Hematopoietic multipotent progenitor cell treated with erythropoietin and hydrocortisone succinate and interleukin-3 and kit ligand, for 6 days (in vitro differentiated cells): Measurements from ENCODE around the gene RMDN3.

ENCODE experiments used
- DNase-seq: peaks from one replicate; pipeline ENCODE4 v3.0.0-alpha.2; 2015

RMDN3 gene

DNA sequence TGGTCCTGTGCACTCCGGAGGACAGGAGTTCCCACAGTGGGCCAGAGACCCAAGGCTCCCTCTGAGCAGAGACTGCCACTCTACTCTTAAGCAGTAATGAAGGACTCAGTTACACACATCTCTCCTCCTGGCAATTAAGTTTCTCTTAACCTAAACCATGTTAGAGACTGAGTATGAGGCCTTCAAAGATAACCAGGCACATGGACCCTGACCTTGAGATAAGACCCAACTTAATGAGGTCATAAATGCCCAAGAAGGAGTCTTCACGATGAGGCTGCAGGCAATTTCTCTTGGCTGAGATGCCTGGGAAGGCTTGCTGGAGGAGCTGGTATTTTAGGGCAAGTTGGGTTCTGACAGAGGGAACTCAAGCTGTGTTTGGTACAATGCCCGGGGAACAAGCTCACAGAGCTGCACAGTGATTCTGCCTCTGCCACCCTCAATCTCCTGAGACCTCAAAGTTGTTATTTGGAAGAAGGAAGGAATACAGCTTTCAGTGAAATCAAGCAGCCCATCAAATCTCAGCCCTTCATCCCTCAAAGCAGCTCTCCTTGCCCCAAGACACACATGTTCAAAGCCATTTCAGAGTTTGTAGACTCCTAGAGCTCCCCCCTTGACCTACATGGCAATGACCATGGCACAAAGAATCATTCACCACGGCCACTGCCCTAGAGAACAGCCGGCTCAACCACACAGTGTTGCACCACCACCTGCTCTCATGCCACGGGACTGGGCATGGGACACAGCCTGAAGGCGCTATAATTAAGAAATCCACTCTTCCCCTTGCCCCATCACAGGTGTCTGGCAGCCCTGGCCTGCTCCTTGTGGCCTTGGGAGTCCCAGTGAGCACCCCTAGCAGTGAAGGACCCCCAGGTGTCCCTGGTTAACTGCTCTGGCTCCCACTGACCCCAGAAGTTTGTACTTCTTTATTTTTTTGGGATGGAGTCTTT is 7.1 kb downstream of the RMDN3 start:
- peak; percentile 77 for DNase-seq

DNA sequence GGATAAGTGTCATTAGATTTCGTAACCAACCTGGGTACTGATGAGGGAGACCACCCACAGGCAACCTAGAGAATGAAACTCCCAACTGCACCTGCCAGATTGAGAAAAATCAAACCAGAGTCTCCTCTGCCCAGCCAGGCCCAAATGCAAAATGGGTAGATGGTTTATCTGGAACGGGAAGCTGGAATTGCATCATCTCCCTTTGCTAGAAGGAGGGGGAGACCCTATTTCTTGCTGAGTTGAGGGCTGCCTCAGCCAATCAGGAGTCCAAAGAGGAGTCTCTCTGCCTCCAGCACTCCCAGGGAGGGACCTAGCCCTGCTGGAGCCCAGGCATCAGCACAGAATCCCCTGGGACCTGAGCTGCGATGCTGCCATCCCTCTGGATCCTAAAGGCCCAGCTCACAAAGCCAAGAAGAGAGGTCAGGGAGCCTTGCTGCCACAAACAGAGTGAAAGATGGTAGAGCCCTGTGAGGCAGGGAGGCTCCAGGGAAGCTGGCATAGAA is 8.1 kb downstream of the RMDN3 start:
- peak; percentile 60 for DNase-seq

DNA sequence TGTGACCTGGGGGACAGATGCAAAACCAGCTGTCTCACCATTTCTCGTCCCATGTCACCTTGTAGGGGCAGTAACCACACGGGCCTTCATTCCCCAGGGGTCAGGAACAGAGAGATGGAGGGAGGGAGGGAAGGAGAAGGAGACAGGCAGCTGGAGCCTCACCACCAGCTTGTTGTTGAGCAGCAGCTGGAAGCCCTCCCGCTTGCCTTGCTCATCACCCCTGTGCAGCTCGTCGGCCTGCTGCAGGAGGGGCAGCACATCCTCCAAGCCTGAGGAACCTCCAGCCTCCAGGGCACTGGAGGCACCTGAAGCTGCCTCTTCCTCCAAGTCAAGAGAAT is 10.3 kb downstream of the RMDN3 start:
- peak; percentile 19 for DNase-seq

DNA sequence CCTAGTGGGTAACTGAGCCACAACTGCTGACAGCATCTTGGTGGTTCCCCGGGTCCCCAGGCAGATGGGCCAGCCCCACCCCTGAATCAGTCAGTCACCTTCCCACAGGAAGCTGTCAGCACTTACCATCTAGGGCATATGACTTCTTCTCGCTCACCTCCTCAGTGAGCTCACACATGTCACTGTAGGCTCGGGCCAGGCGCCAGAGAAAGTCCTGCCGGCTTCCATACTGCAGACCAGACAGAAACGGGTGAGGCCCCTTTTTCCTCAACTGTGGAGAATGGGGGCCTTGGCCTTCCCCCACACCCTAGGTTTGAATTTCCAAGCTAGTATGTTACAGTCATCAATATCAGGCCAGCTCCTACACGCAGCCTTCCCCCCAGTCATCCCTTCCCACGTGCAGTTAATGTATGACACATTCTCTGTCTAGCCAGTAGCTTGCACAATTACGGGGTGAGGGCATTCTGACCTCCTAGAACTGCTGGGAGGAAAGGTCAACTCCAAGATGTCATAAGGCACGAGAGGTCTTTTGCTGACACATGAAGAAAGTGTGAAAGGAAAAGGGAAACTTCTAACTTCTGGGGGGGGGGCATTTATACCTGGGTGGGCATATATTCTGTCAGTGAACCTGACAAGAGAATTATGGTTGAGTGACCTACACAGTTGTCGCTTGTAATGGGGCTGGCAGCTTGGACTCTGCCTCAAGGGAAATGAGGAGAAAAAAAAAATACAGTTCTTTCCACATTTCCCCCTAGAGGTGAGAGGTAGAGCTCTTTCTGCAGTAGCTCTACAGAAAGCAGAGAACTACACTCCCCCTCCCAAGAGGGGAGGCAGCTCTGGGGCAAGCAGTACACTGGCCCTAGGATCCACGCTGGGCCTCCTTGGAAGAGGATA is 10.9 kb downstream of the RMDN3 start:
- peak; percentile 58 for DNase-seq

DNA sequence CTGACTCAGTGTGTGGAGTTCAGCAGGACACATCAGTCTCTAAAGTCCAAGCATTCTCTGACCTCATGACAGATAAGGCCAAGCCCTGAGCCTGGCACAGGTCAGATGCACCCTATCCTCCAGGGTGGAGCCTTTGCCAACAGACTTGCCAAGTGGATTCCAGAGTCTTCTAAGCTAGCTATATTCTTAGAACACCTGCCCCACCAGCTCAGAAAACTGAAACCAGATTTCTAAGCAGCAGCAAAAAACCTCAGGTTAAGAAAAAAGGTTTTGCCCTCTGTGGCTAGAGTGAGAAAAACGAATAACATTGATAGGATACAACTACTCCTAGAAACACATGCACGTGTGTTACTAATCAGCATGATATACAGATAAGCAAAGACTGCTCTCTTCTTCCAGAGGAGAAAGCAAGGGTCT is 11.6 kb downstream of the RMDN3 start:
- DNase-seq, result peak; percentile 48

DNA sequence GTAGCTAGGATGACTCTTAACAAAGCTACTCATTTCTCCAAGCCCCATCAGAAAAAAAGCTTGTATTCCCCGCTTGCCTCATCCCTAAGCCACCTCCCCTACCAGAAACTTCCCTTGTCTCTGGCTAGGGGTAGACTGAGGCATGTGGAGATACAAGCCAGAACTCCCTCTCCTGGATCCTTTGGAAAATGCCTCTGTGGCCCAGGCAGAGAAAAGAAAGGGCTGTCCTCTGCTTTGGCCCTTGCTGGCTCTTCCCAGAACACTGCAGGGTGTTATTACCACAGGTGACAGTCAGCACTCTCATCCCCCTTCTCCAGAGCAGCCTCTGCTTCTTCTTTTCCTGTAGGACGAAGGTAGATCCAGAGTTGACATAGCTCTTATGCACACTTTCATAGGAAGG is 15.2 kb downstream of the RMDN3 start:
- no peak for DNase-seq

DNA sequence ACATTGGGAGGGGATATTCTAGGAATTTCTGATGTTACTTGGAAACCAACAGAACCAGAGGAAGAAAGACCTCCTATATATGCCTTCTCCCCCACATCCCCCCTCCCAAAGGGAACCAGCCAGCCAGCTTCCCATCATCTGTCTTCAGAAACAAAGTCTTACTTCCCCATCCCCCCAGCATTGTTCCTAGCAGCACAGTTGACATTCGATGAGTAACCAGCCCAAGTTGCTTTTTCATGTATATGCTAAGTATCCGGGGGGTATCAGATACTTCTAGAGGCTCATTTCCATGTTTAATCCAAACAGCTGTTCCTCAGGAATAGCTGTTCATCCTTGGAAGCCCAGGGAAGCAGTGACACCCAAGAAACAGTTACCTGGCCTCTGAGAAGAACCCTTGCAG is 16.0 kb downstream of the RMDN3 start:
- no peak for DNase-seq

DNA sequence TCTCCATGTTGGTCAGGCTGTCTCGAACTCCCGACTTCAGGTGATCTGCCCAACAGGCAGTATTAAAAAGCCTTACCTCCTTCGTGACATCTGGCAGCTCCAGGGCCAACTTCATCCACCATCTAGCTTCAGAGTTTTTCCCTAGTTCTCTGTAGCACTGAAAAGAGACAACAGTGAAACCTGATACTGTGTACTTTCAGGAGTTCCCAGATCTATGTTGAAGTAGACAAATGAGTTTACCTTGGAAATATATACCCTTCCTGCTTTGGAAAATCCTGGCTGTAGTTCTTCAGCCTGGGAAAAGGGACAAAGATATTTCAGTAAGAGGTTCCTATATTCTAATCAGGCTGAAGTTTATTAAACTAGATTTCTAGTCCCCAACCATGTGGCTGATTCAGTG is 18.0 kb downstream of the RMDN3 start:
- no peak for DNase-seq

DNA sequence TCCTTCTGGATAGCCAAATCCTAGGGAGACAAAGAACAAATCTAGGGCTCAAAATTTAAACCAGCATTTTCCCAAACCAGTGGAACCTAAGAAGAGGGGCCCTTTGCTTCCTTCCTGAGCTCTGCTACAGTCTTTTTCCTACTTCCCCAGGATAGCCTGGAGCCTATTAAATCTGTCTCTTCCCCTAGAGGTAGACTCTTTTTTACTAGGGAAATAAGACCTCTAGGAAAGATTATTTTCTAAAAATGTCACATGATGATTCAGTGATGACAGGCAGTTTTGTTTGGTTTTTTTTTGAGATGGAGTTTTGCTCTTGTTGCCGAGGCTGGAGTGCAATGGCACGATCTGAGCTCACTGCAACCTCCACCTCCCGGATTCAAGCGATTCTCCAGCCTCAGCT is 18.5 kb downstream of the RMDN3 start:
- no peak for DNase-seq

DNA sequence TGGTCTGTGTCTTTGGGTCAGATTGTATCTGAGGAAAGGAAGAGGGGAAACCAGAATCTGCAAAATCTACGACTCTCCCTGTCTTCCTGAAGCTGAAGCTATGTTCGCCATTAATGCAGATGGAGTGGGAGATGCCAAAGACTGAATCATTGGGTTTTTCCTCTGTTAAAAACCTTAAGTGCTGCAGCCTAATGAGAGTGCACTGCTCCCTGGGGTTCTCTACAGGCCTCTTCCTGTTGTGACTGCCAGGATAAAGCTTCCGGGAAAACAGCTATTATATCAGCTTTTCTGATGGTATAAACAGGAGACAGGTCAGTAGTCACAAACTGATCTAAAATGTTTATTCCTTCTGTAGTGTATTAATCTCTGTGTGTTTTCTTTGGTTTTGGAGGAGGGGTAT is 24.0 kb downstream of the RMDN3 start:
- DNase-seq, result no peak

DNA sequence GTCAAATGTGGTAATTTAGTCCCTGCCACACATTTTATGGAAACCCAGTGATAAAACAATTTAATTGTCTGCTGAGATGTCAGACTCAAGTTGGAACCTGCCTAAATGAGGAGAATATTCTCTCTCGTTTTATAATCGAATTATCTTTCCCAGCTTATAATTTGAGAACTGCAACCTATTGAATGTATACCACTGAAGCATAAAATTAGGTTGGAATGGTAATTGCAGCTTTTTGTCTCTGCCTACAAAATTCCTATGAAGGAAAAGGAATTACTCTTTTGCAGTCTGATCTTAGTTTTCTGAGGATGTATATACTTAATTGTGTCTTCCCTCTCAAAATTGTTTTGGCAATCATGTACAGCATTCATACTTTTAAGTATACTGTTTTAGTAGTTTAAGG is 31.1 kb downstream of the RMDN3 start:
- DNase-seq, result no peak

DNA sequence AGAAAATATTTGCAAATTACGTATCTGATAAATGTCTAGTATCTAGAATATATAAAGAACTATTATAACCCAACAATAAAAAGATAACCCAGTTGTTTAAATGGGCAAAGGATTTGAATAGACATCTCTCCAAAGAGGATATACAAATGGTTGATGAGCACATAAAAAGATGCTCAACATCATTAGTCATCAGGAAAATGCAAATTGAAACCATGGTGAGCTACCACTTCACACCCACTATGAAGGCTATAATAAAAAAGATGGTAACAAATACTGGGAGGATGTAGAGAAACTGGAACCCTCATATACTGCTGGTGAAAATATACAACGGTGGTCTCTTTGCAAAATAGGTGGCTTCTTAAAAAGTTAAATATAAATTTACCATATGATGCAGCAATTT is 32.1 kb downstream of the RMDN3 start:
- no peak for DNase-seq

DNA sequence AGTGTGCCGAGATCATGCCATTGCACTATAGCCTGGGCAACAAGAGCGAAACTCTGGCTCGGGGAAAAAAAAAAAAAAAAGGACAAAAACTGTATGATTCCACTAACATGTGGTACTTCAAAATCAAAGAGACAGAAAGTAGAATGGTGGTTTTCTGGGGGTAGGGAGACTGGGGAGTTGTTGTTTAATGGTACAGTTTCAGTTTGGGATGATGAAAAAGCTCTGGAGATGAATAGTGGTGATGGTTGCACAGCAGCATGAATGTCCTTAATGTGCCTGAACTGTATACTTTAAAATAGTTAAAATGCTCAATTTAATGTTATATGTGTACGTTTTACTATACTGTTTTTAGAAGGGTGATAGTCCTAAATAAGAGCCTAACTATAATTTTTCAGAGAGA is 32.7 kb downstream of the RMDN3 start:
- DNase-seq, result no peak

DNA sequence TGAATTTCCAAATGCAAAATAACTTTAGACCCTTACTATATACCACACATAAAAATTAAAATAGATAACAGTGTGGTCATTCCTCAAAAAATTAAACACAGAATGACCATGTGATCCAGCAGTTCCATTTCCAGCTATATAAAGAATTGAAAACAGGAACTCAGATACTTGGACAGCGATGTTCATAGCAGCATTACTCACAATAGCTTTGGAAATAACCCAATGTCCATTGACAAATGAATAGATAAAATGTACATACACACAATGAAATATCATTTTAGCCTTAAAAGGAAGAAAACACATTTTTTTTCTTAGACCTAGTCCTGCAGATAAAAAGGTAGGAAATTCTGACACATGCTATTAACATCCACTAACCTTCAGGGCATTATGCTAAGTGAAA is 33.4 kb downstream of the RMDN3 start:
- DNase-seq, result no peak

DNA sequence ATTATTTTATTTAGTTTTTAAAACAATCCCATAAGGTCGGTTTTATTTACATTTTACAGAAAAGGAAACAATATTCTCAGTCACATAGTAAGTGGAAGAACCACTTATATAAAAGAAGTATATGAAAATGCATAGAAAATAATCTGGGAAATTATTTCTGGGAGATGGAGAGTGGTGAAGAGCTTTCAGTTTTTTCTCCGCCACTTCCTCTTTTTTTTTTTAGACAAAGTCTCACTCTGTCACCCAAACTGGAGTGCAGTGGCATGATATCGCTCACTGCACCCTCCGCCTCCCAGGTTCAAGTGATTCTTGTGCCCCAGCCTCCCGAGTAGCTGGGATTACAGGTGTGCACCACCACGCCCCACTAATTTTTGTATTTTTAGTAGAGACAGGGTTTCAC is 38.9 kb downstream of the RMDN3 start:
- no peak for DNase-seq

DNA sequence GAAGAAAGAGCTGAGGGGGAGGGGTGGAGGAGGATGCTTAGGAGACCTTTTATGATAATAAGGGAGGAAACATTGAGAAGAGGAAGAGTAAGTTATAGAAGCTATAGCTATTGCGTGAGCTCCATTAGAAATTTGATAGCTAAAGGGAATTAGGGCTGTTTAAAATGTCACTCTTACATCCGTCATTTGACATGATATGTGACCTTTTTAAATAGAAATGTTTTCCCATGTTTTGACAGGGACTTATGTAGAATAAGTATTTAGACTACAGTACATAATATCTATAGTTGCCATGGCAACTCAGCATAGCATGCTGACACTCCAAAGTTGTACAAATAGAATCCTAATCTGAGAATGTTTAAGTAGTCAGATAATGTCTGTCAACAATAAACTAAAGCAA is 40.9 kb downstream of the RMDN3 start:
- no peak for DNase-seq

DNA sequence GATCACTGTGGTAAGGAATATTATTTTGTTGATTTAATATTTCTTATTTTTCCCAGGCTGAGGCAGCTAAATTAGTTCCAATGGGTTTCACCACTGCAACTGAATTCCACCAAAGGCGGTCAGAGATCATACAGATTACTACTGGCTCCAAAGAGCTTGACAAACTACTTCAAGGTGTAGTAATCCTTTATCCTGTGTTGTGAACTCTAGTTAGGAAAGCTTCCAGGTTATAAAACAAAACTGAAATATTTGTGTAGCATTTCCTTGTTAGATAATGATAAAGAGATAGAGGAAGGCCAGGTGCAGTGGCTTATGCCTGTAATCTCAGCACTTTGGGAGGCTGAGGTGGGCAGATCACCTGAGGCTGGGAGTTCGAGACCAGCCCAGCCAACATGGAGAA is 48.9 kb downstream of the RMDN3 start:
- no peak for DNase-seq

DNA sequence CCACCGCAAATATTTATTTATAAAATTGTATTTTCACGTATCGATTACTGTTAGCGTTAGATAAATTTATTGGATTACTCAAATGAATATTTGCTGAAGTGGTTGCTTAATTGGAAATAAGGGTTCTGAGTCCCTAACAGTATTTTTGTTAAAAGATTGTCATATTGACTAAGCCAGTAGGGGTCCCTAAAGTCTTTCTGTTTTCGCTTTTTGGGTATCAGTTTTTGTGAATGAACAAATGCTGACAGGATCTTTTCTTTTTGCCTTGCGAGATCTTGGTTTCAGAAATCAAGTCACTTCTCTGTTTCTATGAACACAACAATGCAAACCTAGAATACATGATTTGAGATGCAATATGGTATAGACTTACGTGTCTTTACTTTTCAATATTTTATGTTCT is 53.0 kb downstream of the RMDN3 start:
- peak; percentile 58 for DNase-seq

DNA sequence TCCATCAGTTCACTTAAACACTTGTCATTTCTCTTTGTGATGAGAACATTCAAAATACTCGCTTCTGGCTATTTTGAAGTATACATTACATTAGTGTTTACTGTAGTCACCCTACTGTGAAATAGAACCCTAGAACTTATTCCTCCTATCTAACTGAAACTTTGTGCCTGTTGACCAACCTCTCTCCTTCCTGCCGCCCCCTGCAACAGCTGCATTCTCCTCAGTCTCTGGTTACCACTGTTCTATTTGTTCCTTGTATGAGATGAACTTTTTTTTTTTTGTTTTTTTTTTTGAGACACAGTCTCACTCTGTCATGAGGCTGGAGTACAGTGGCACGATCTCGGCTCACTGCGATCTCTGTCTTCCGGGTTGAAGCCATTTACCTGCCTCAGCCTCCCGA is 57.1 kb downstream of the RMDN3 start:
- DNase-seq, result no peak

DNA sequence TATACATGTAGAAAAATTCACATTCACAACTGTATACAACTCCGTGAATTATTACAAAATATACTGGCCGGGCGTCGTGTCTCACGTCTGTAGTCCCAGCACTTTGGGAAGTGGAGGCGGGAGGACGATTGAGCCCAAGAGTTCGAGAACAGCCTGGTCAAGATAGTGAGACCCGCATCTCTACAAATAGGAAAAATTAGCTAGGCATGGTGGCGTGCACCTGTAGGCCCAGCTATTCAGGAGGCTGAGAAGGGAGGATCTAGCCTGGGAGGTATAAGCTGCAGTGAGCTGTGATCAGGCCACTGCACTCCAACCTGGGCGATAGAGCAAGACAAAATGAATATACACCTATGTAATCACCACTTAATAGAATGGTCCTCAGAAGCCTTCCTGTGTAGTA is 58.8 kb downstream of the RMDN3 start:
- no peak for DNase-seq

DNA sequence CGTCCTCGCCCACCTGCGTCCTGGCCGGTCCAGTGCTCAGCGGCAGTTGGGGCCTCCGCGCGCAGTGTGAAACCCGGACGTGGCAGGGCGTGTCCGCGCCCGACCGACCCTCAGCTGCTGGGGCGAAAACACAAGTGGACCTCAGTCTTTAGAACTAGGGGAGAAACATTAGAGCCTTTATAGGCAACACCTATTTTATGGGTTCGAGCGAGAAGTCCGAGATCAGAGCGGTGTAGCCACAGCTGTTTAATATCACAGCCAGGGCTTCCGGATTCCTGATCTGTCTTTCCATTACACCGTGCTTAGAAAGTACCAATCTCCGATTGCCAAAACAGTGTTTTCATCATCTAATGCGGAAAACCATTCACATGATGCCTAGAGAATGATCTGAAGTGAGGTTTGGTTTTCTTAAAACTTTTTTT is 59.6 kb downstream of the RMDN3 start:
- DNase-seq, result peak; percentile 49

DNA sequence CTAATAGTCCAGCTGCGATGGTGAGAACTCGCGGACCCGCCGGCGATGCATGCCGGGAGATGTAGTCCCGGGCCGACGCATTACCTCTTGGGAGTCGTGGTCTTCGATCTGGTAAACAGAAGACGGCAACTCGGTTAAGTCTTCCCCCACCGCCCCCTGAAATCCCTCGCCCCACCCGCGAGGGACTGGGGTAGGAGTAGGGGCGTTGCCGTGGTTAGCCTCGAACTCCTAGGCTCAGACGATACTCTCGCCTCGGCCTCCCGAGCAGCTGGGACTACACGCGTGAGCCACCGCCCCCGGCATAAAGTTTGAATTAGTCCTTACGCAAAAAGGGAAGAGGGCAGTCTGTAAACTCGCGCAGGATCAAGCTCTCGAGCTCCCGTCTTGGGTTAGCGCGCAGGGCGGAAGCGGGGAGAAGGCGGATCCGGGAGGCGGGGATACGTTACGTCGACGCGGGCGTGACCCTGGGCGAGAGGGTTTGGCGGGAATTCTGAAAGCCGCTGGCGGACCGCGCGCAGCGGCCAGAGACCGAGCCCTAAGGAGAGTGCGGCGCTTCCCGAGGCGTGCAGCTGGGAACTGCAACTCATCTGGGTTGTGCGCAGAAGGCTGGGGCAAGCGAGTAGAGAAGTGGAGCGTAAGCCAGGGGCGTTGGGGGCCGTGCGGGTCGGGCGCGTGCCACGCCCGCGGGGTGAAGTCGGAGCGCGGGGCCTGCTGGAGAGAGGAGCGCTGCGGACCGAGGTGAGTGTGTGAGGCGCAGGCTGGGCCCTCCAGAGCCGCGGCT is 60.2 kb downstream of the RMDN3 start, which contains the start of gene RAD51:
TSS of gene RAD51 (plus strand) at position 487 of the 781 bp plus-strand sequence. CDS start 3,585 bp downstream, outside the sequence.
- peak; percentile 97 for DNase-seq
